CD1c-positive myeloid dendritic cell (primary cell): ENCODE data around the gene FGA.
A peak's percentile ranks its signal among the peaks of the same experiment; 100 is the strongest.

Experiments used
- DNase-seq: peaks from one replicate; pipeline ENCODE4 v3.0.0-alpha.2; 2016; ENCODE audit errors: extremely low spot score

The FGA gene

DNA sequence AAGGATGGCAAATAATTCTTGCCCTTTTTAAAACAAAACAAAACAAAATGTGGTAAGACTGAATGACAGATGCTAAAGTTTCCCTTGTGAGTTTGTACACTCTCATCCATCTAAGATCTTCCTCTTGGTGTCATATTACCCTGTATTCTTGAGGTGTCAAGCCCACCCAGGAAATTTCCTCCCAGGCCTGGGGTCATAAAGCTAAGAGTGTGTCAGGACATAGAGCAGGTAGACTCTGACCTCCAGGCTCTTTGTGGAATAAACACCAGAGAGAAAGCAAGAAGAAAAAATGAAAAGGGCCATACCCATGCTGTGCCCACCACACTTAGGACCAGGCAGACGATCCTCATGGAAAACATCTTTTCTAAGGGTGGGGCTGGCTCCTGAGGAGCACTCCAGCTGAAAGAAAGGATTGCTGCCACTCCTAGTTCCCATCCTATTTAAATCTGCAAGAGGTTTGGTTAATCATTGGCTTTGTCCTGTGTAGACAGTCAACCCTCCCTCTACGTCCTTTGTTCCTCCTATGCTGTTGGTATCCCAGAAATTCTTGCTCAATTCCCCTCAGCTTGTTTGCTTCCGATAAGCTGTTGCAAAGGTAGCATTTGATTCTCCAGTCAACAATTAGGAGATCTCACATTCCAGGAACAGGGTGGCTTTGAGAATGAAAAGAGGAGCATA lies at the start of gene FGA:
FGA (minus strand) TSS at position 414 of the 678 bp plus-strand sequence; CDS start at position 359, 55 bp downstream.
- no peak for DNase-seq

DNA sequence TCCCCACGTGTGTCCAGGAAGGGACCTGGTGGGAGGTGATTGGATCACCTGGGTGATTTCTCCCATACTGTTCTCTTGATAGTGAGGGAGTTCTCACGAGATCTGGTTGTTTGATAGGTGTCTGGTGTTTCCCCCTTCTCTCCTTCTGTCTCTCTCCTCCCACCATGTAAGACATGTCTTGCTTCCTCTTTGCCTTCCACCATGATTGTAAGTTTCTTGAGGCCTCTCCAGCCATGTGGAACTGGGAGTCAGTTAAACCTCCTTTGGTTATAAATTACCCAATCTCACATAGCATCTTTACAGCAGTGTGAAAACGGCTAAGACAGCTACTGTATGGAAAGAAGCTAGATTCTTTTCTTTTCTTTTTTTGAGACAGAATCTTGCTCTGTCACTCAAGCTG lies 43.5 kb upstream of the FGA start:
- no peak for DNase-seq

DNA sequence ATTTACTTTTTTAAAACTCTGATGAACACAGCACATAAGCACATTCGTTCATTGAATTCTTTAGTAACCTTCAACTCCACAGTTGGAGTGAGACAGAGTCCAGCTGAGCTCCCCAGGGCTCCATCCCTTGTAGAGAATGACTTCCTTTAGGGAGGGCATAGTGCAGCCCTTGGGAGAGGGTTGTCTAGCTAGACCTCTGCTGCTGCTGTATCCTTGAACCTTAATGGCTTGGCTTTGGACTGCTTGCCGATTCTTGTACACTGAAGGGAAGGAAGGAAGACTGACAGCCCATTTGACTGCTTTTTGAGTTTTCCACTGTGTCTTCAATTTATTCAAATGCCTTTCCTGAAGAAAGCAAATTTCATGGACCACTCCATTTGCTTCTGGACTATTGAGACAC lies 41.3 kb upstream of the FGA start:
- no peak for DNase-seq

DNA sequence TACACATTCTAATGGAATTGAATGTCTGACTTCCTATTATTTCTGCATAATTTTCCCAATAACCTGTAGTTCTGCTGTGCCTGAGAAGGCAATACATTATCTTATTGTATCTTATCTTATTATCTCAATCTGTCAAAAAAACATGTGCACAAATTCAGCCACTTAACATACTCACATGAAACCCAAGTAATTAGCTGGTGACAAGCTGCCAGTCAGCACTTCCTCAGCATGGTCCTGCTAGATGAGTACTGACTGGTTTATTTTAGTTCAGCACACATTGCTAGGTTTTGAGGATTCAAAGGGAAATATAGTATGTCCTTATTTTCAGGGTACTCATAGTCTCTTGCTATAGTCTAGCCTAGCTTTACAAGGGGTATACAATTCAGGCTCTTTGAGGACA lies 39.8 kb upstream of the FGA start:
- DNase-seq = no peak

DNA sequence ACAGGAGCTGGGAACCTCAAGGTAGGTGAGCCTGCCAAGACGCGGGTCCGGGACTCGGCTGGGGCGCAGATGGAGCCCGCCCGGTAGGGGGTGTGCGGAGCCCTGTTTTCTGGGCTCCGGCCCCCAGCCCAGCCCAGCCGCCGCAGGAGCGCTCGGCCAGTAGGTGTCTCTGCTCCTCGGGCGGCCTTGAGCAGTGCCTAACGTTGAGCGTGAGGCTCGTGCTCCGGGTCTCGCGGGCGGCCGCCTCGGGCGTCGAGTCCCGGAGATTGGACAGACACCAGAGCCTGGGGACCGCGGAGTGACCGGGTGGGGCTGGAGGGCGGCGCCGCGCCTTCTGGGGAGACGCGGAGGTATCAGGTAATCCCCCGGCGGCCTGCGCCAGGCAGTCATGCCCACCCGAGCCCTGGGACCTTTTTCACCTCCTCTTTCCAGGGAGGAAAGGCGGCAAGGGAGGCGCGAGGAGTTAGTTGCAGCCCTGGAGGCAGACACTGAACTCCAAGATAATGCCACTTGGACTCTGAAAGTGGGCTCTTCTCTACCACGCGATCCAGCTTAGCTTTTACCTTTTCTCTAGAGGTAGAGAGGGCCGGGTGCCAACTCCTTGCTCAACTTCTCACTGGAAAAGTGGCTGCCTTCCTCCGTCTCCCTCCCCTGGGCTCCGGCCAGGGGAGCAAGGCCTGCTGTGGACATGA lies 36.4 kb upstream of the FGA start:
- DNase-seq = peak; percentile 4

DNA sequence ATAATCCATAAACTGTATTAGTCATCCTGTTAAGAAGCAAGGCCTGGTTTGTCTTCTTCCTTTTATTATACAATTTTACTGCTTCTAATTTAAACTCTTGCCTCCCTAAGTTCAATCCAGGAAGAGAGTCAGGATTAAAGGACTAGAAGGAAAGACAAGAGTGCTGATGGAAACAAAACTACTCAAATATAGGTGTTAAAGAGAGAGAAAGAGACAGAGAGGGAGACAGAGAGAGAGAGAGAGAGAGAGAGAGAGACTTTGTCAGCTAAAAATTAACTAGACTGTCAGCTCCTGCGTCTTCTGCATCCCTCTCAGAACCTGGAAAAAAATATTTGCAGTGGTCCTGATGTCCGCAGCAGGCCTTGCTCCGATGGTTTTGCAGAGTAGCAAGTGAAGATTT lies 35.4 kb upstream of the FGA start:
- DNase-seq = no peak

DNA sequence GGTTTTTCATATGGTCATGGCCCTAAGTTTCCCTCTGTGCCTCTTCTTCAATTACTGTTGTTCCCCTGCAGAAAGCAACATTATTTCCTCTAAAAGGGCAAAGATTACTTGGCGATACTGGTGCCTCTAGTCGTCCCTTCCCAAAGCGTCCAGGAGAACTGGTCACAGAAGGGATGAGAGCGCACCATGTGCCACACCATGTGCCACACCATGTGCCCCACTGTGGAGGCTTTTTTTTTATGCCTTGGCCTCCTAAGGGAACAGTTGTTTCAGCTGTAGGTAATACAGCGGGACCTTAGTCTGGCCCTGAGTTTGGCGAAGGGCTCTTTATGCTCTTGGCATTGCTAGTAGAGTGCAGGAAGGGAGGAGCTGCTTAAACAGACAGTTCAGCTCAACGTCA lies 33.5 kb upstream of the FGA start:
- no peak for DNase-seq

DNA sequence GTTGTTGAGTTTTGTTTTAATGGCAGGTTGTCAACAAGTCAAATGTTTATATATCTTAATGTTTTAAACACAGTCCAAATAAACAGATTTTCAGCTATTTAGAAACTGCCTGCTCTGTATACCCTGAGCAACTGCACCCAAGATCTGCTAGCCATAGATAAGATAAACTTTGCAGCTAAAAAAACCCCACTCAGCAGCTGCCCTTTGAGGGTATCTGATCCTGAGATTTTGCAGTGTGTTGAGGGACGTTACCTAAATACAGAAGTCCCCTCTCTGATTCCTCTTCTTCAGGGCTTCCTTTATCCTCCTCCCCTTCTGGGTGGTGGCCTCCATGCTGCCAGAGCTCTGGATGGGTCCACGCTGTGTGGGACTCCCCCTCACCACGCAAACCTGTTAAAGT lies 32.9 kb upstream of the FGA start:
- DNase-seq = no peak

DNA sequence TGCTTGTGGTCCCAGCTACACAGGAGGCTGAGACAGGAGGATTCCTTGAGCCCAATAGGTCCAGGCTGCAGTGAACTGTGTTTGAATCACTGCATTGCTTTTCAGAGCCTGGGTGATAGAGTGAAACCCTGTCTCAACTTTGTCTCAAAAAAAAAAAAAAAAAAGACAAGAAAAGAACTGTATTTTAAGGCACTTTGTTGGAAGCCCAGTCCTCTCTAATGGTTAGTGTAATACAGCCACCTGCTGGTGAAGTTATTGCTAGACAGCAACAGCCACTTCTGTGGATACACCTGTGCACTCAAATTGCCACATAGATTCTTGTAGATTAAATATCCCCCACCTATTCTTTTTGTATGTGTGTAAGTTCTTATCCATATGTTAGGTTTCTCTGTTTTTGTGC lies 32.1 kb upstream of the FGA start:
- DNase-seq = peak; percentile 30

DNA sequence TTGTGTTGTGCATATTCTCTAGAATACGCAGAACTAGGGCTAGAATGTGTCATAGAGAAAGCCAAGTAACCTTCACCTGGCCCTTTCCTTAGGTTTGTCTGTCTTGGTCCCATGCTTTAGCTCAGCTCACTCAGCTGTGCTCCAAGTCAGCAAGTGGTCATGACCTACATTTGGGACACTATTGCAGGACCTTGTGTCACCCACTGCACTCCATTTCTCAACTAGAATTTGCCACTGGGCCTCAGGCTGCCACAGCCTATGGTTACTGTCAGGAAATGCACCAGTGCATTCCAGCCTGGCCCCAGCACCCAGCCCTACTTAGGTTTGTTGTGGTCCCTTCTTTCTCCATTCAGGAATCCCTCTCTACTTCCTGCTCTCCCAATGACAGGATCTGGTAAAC lies 29.6 kb upstream of the FGA start:
- no peak for DNase-seq

DNA sequence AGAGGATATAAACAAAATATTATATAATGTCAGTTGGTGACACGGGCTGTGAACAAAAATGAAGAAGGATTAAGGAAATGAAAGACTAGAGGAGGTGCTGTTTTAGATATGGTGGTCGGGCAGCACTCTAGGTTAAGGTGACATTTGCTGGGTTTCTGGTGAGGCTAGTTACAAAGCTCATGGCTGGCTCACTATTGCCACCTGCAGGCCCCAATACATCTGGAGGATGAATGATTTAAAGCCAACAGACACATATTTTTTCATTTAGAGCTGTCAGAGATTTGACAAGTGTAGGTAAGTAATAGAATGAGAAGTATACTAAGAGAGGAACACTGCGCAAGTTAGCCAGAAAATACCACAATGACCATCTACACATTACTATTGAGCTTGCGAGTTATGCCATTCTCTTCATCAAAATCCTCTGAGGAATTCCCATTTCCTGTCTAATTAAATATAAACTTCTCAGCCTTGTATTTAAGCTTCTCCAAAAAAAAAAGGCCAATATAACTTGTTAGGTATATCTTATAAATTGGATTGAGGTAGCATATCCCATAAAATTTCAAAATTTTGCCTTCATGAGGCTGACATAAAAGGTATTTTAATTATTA lies 28.3 kb upstream of the FGA start:
- DNase-seq = peak; percentile 33

DNA sequence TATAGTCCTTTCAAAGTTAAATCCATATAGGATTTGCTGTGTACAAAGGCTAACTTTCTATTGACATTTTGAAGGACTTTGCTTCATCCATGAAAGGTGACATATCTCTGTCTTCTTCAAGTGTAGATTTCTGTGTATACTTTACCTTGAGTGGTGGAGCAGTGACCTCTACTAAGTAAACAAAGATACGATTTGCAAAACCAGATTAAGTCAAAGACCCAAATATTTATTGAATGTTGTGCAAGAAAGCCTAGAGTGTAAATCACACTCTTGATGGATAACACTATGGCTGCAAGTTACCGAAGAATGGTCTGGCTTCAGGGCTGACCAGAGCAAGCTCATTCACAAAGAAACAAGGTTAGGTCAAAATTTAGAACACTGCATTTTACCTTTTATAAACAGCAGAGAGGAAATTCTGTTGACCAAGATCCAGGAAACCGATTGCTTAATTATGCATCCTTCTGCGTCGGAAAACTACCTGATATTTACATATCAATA lies 27.3 kb upstream of the FGA start:
- DNase-seq = no peak

DNA sequence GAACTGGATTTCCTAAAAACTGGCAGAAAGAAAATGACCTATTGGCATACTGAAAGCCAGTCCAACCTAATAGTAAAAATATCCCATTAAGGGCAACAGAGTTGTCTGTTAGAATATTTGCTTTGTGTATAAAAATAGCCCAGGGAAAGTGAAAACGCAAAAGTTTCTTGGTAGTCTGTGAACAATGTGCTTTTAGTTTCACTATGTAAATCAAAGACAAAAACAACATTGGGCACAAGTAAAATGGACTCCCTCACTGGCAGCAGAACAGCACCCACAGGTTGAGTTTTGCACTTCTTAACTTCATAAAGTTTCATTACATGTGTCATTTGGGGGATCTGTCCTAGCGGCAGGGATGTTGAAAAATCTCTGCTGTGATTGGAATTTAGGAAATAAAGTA lies 26.2 kb upstream of the FGA start:
- DNase-seq = no peak

DNA sequence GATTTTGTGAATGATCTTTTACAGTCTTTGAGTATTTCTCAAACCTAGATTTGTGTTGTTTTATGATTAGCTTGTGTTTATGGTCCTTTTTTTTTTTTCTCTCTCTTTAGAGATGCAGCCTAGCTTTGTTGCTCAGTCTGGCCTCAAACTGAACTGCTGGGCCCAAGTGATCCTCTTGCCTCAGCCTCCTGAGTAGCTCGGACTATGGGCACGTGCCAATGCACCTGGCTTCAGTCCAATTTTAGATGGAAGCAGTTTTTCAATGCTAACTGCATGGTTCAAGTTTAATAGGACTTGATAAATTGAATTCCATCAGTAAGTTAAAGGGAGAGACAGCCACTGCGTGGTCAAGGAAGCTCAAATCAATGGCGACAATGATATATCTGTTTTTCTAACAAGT lies 25.7 kb upstream of the FGA start:
- no peak for DNase-seq

DNA sequence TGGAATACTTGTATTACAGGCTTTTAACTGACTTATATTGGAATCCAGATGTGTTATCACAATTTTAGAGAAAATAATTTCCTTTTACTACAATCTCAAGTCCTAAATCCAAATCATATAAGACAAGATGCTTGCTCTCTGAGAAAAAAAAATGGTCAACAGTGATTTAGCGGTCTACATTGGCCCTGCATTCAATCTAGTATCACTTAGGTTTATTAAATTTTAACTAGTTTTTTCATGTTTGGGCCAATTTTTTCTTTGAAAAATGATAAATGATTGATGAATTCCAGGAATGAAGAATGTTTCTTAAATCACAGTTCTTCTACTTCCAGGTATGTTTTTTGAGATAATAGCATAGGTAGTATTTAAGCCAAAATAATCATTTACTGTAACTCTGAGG lies 24.7 kb upstream of the FGA start:
- no peak for DNase-seq

DNA sequence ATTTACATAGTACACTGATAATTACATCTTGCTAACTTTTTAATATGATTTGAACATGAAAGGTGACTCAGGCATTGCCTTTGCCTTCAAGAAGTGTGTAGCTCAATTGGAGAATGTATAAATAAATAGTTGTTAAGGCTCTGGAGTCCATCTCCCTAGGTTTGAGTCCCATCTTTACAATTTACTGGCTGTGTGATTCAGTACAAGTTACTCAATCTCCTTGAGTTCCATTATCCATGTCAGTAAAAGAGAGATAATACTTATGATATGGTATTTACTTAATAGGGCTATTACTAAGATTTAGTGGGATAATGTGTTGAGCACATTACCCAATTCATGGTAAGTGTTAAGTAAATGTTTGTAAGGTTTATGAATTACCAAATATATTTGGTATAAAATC lies 23.8 kb upstream of the FGA start:
- no peak for DNase-seq

DNA sequence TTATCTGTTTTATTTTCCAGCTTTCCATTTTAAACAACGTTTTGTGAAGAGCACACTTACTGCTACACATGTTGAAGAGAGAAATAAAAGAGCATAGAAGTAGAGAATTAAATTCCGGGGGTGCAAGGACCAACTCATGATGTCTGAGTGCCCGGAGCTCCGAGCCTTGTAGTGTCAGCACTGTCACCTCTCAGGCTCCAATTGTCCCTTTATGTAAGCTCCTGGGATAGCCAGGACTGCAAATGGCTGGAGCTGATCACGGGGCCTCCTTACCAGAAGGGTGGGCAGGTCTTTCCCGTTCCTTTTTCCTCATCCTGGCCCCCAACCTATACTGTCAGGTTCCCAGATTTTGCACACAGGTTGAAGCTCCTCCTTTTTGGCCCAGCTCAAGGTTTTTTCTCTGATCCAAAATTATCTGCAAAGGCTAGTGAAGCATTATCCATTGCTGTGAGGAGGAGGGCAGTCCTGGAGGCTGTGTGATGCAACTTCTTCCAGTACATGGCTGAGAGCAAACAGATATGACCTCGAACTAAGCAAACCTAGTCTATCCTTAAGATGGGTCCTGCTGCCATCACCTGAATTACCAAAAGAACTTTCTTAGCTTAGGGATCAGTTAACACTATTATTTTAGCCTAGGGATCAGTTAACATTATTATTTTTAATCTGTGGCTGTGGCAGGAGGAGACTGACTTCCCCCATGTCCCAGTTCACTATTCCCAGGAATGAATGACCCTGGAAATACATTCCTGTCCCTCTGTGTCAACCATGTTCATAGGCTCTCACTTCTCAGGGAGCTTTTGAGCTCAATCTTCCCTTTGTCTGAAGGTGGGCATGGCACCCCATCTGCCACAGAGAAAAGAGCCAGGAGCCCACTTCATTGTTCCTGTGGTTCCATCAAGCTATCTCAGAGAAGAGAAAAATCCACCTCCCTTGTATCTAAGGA lies 22.2 kb upstream of the FGA start, which contains the start of gene FGG:
FGG (minus strand) TSS at position 185 of the 943 bp plus-strand sequence; CDS start at position 138, 47 bp downstream.
- DNase-seq = no peak

DNA sequence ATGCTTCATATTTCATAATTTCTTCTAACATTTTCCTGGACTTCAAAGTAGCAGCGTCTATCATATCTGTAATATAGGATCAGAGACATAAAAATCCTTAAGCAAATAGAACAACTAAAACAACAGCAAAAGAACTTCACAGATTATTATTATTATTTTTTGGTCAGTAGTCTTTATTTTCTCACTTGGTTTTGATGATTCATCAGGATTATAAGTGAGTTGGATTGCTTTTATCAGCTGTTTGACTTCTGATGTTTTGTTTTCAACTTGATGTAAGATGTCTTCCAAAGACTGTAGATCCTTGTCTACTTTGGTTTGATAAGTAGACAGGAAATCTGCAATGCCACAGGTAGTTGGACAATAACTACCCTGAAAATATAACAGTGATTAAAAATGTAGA lies 21.3 kb upstream of the FGA start:
- DNase-seq = no peak

DNA sequence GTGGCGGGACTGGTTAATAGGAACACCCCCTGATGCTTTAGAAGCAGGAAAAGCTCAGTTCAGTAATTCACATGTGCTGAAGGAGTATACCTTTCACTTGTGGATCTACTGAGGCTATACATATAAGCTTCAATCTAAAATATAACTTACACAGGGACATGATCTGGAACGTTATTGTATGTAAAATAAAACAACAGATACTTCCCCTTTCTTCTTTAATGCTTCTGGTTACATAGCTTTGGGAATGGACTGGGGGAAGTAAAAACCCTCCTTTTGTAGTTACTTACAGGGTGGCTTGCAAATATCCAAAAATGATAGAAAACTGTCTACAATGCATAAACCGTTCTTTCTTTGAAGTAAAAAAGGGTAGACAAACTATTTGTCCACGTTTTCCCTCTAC lies 20.0 kb upstream of the FGA start:
- no peak for DNase-seq

DNA sequence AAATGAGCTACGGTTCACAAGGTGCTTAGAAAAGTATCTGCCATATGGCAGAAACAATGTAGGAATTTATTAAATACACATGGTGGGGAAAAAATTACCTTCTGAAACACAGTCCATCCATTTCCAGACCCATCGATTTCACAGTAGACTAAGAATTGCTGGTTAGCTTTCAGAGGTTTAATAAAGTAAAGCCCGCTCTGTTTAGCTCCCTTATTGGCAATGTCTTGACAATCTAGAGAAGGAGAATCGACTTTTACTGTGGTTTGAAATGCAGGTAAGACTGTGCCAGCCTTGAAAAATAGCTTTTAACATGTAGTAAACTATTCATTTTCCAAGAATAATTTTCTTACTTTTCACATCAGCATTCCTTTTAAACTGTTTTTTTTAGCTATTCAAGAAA lies 19.0 kb upstream of the FGA start:
- no peak for DNase-seq

DNA sequence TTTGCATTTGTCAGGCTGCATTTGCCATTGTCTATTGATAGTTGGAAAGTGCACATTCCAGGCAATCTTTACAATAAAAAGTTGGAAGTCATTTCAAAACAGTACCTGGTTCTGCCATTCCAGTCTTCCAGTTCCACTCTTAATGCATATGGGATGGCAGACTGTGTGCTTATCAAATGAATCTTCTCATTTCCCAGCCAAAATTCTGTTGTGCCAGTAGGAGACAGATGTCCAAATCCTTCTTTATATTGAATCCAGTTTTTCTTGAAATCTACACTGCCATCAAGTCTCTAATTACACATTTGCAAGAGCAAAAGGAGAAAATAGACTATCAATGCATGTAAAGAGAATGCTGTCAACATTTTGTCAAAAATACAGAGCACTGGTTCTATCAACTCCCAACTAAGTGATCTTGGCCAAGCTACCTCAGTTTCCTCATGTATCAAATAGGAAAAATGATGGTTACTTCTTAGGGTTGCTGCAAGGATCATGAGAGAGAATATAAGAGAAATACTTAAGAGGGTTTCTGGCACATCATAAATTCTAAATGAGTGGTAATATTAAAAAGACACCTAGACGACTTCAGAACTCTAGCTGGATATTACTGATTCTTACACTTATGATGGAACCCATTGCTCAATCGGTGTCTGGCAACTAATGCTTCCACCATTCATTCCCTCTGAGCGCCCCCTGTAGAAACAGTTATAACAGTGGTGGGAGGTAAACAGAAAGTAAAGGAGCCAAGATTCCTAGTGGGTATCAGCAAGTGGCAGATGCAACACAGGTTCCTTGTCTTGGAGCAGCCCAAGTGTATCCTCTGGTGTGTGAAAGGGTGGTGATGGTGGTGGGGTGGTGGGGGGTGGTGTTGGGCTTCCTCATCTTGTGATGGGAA lies 18.1 kb upstream of the FGA start:
- no peak for DNase-seq
